ENCODE data around the gene CTNNA2.

Gene CTNNA2

DNA sequence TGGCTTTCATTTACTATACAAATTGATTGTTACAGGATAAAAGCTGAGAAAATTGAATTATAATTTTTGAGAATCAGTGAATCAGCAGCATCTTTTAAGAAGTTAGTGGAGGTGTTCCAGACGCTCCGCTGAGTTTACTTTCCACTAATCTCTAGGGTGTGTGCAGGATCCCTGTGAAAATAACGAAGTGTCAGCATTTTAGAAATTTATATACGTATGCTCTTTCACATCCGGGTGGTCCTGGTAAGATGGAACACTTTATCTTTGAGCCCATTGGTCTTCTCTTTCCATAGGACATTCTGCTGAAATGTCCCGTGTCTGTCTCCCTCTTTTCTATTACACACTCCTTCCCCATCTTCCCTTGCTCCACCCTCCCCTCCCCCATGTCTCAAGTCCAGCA, 1060.3 kb downstream of the CTNNA2 start:
- no peak for DNase-seq (ENCODE audit: low spot score)

- DNase-seq (ENCODE audit: low spot score), result no peak
Observed at GRCh38 chr2:80573950-80574349, 1061.1 kb downstream of the CTNNA2 start.

- no peak for DNase-seq (ENCODE audit: low spot score)
Observed at GRCh38 chr2:80579756-80580155, 1066.9 kb downstream of the CTNNA2 start.

DNA sequence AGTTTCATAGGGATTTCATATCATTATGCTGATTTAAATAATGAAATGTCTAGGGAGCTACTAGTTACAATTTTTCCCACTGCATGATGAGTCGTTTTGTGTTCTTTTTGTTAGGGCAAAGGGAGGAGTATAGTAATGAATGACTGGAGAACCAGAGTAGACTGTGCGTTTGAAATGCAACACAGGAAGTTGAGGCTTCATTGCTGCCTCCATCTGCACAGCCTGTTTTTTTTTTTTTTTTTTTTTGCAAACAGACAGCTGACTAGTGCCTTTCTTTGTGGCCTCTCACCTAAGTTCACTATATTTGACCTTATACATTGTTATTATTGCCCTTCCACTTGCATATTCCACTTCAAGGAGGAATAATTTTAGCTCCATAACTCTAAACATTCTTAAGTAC, 1078.4 kb downstream of the CTNNA2 start:
- no peak for DNase-seq (ENCODE audit: low spot score)

DNA sequence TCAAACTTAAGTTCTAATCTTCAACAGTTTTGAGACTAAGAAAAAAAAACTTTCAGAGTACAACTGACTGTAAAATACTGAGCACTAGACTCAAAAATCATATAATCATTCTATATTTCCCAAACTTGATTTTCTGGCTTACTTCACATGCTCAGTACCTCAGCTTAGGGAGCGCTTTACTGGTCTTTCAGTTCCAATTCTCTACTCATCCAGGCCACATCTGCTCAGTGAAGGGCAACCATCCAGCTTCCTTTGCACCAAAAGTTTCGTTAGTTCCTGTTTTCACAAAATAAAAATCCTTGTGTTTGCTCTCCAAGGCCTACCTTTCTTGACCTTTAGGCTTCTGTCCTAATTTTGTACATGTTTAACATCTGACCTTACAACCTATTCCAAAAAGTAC, 1079.3 kb downstream of the CTNNA2 start:
- no peak for DNase-seq (ENCODE audit: low spot score)

DNA sequence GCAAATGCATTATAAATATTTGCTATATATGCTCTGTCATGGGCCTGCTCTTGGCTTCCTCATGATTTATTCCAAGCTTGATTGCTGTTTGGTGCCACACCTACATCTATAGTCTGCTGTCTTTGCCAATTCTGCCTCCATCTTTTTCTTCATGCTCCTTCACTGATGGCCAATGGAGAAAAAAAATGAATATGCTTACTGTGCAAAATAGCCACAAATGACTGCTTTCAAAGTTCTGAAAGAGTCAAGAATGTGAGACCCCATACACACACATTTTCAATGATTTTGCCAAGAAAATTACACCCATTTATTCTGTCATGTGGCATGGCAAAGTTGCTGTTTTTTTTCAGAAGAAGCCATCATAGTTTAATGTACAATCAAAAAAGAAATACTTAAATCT, 1097.3 kb downstream of the CTNNA2 start:
- no peak for DNase-seq (ENCODE audit: low spot score)

GRCh38 chr2:80621656-80622055, 1108.8 kb downstream of the CTNNA2 start:
- no peak for DNase-seq (ENCODE audit: low spot score)

DNA sequence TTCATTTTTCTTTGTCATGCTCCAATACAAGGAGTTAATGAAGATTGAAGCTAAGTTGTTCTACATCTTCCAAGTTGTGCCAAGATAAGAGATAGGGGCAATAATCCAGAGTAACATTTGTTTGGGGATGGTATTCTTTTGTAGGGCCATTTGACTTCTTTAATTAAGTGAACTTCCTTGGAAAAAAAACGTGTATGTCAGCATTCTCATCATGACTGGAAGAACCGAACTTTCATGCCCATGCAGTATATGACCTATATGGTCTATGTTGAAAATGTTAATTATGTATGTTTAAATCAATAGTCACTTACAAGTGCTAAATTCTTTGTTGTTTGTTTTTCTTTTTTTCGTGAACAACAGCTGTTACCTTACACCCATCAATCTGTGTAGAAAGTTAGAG, 1111.2 kb downstream of the CTNNA2 start:
- DNase-seq (ENCODE audit: low spot score), result no peak

GRCh38 chr2:80634590-80634989, 1121.7 kb downstream of the CTNNA2 start:
- no peak for DNase-seq (ENCODE audit: low spot score)

DNA sequence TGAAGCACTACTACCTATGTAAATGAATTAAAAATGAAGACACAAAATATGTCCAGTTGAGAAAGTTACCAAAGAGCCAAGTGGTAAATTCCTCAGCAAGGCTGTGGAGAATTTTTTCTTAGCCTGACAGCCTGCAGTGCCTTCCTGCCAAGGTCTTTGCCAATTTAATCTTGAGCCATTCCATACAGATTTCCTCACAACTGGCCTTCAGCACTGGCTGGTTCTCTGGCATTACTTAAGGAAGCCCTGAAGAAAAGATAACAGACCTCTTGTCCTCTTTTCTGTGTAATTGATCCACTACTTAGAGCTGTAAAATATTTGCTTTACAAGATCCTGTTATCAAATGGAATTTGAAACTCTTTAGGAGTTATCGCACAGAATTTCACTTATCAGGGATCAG, 1125.9 kb downstream of the CTNNA2 start:
- DNase-seq (ENCODE audit: low spot score), result no peak

DNA sequence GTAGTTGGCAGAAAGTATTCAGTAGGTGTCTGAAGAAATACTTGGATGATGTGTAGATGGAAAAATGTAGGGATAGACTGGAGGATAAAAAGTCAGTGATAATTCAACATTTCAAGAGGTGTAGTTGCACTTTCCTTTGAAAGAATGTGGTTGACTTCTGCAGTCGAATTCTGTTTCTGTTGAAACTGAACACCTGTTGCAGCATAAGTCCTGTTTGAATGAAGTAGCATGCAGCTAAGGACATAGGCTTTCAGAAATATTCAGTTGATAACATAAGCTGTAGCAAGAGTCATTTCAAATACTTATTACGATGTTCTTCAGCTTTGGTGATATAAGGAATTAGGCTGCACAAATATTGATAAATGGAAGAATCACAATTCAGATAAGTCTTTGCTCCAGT, 1129.6 kb downstream of the CTNNA2 start:
- no peak for DNase-seq (ENCODE audit: low spot score)

DNA sequence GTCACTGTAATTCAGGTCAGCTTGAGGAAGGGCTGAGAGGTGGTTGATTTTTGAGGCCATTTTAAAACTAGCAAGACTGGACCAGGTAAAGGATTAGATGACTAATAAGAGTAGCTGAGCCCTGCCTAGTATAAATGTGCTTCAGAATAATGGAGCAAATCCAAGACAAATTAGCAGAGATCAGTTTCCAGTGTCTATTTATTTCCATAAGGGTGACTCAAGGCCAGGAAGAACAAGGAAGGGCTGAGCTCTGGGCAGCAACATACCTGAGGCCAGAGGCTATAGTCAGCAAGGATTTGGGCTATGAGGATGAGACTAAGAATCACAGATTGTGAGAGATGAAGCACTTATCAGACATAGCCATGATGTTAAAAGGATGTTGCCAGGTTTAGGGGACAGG, 1130.7 kb downstream of the CTNNA2 start:
- no peak for DNase-seq (ENCODE audit: low spot score)

GRCh38 chr2:80651435-80651834, 1138.6 kb downstream of the CTNNA2 start:
- DNase-seq (ENCODE audit: low spot score), result no peak

DNA sequence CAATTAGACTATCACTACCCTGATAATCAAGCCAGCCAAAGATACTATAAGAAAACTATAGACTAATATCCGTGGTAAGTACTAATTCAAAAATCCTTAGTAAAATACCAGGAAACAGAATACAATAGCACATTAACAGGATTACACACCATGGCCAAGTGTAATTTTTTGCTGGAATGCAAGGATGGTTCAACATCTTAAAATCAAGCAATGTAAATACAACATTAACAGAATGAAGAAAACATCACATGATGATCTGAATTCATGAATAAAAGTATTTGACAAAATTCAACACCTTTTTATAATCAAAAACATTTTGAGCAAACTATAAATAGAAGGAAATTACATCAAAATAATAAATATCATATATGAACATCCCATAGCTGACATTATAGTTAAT, 1142.4 kb downstream of the CTNNA2 start:
- DNase-seq (ENCODE audit: low spot score), result no peak

GRCh38 chr2:80670763-80671162, 1157.9 kb downstream of the CTNNA2 start:
- no peak for DNase-seq (ENCODE audit: low spot score)

- no peak for DNase-seq (ENCODE audit: low spot score)
Observed at GRCh38 chr2:80687524-80687923, 1174.7 kb downstream of the CTNNA2 start.

DNA sequence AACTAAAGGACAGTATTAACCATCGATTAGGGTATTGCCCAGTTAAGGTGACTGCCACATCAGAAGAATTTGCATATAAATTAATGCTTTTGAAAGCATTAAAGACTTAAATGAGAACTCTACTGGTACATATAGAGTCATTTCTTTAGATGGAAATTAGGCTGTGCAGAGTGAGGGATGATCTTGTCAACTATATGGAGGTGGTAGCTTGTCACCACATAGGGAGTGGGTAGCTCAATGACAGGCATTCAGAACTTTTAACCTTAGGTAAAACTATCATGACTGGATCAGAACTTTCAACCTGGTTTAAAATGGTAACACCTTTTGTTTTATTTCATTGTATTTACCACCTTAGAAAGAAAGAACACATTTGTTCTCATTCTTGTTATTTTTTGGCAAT, 1176.3 kb downstream of the CTNNA2 start:
- DNase-seq (ENCODE audit: low spot score), result no peak

All from D341Med (cell line).